H4 (cell line): ENCODE measurements around the gene ENOX1. TPM values are rescaled to one million over a fixed set of nuclear protein-coding genes. Genes with fewer than 3 reads are reported as not detected.
A peak's percentile ranks its signal among the peaks of the same experiment; 100 is the strongest.

Experiments
- DNase-seq: peaks from one replicate; pipeline ENCODE4 v3.0.0-alpha.2; 2015; ENCODE audit warnings: low spot score
- total RNA-seq: library from RNA; depleted of rRNA; stranded (reverse); fragments of >200 nt; shearing (Covaris generic); gene quantifications from 2 replicates; pipeline ENCODE4 v1.2.3, GENCODE V29; 2014

ENOX1 gene
- total RNA-seq, 1 experiment from 2014 or later = 0.64 TPM

DNA sequence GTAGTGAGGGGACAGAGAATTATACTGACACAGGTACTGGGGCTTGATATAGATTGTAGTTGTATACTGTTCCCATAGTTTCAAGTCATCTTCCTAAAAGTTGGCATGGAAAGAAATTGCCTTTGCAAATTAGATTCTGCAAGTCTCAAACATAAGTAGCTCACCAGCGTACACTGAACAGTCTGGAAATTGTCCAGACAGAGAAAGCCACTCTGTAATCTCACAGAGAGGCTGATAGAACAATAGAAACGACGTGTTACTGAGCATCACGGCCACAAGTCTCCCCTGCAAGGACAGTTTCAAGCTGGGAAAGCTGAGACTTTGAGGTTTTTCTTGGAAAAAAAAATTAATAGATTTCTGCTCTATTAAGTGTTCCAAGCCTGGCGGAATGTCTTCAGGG, 534.8 kb downstream of the ENOX1 start:
- DNase-seq = no peak

DNA sequence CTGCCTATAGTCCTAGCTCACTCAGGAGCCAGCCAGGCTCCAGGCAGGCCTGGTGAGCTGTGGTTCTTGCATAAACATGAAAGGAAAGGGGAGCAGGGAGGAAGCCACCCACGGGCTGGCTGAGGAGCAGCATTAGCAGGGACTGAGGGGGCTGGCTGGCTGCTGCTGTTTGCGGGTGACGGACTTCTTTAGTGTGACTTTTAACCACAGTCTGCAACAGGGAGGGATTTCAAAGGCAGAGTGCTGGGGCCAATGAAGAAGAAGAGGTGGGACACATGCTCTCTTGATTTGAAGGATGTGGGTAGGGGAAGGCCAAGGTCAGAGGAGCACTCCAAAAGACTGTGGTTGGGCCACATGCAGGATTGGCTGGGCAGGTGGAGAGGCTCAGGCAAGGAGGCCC, 540.4 kb downstream of the ENOX1 start:
- no peak for DNase-seq

GRCh38 chr13:43245374-43245964, 541.3 kb downstream of the ENOX1 start:
- no peak for DNase-seq

DNA sequence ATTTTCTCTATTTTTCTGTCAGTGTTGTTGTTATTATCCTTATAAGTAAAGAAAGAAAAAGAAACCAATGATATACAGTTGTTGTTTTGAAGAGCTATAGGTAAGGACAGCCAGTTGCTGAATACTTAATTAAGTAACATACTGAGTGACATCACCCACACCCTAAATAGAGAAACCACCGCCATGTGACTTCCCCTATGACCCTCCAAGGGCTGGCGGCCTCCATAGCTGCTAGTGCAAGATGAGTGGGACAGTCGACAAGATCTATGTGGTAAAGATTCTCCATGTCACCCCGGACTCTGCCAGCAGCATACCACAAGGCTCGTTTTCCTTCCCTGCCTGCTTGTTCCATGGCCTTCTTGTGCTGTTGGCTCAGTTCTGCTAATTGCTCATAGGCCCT, 542.3 kb downstream of the ENOX1 start:
- no peak for DNase-seq

DNA sequence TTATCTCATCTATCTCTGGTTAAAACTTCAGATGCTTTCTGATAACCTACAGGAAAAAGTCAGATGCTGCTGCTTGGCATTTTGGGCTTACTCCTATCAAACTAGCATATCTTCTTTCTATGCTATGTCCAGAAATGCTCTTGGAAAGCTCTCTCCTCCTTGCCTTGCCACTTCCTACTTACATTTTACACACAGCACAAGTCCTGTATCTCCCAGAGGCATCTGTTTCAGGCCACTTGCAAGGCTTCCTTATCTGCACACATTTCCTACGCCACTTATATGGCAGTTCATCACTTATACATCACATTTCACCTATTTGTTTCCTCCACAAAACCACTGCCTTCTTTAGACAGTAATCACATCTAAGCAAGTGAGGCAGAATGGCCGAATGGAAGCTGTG, 543.1 kb downstream of the ENOX1 start:
- DNase-seq = no peak

DNA sequence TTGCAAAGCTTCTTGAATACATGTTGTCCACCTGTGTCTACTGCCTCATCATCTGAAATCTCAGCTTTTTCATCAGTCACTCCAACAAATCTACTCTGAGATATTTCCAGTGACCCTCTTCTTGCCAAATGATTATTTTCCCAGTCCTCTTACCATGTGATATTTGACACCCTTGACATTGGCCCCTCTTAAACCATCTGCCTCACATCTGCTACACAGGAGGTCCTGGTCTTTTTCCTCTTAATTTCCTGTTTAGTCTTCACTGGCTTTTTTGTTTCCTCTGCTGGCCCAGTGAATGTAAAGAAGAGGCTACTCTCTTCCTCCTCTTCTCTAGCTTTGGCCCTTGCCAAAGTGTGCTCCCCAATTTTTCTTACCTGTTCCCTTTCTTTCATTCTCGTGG, 544.7 kb downstream of the ENOX1 start:
- DNase-seq = no peak

DNA sequence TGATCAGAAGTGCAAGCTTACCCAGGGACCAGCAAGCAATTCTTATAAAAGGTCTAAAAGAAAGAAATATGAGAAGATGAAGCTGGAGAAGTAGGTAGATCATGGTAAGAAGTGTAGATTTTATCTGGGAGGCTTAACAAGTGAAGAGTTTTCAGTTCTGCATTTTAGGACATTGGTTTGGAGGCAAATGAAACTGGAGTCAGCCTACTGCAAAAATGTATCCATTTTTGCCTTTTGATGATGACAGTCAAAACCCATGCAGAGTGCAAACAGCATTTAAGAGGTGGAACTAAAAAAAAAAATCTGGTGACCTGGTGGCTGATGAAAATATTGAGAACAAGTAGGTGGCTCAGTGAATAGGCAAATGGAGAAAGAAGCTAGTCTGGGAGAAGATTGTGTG, 546.5 kb downstream of the ENOX1 start:
- no peak for DNase-seq

- no peak for DNase-seq
Measured at GRCh38 chr13:43239275-43239840, 547.4 kb downstream of the ENOX1 start.

DNA sequence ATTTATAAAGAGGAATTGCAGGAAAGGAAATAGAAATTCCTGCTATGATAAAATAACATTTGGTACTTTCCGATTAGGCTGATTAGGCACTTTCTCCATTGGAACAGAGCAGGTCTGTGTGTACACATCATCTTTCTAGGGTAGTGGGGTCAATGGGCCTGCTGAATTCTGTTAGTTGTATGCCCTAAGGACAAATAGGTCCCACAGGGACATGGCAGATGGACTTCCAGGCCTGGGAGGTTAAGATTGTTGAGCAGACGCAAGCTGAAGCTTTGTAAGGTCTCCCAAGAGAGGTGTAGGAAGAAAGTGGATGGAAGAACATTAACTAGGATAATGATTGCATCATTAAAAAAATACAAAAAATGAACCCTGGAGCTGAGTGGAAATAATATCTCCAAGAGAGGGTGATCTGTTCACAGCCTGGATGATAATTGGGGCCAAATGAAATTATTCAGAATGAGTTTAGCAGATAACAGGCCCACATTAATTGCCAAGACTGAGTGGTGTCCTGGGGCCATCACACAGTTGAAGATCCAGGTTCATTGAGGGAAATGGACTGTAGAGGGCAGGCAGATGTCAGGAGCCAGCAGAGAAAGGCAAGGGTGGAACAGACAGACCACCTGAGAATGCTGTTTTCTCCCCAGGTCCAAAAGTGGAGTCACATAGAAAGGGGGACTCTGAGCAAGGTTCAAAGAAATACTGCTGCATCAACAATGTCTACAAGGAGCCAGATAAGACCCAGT, 548.3 kb downstream of the ENOX1 start:
- DNase-seq = no peak

DNA sequence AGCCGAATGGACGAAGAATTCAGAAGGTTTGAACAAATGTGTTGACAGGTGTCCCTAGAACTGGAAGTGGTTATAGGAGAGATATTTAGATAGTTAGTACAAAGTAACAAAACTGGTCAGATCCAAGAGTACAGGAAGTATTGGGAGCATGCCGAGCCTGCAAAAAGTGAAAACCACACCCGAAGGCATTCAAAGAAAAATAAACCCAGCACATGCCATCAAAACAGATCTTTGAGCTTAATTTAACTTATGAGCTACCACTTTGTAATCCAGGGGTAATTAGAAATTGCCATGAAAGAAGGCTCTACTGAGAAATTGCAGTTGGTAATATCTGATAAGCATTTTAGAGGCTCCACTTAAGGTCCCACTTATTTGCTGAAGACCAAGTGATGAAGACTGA, 549.2 kb downstream of the ENOX1 start:
- no peak for DNase-seq

GRCh38 chr13:43235028-43235427, 551.7 kb downstream of the ENOX1 start:
- no peak for DNase-seq

DNA sequence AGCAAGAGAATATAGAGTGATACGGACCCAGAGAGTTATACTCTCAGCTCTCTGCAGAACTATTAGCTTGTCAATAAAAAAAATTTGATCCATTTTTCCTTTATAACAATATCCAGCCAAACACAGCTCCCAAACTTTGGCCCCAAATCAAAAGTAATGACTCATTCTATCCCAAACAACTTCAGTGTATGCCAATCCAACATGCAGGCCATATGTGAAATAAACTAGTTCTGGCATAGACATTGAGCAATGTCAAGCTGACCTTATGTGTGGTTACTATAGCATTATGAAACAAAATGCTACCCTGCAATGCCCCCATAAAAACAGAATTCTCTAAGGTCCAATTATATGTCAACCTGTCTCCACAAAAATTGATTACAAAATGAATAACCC, 553.9 kb downstream of the ENOX1 start:
- DNase-seq = peak; percentile 8

DNA sequence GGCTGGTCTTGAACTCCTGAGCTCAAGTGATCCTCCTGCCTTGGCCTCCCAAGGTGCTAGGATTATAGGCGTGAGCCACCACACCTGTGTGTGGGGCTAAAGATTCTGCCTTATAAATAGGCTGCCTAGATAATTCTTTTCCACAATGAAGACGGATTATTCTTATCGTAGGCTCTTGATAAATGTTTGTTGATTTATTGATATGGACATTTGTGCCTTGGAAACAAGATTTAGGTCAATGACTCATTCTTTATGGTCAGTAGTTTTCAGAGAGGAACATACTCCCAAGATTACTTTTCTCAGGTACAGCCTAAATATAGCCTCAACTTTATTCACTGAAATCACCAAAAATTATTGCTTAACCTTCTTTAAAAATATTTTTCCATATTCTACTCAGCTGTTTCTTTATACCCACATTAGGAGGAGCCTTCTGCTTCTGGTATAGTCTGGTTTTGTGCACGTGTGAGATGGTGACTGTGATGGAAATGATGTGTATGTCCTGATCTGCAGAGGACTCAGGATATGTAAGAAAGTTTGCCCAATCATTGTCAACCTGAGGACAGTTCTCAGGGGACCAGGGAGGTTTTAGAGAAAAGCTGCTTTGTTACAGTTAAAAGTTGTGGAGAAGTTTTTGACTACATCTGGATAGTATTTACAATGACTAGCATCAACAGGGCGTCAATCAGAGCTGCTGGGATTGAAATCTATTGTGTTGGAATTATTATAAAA, 554.5 kb downstream of the ENOX1 start:
- DNase-seq = no peak

GRCh38 chr13:43230989-43231388, 555.8 kb downstream of the ENOX1 start:
- DNase-seq = no peak

DNA sequence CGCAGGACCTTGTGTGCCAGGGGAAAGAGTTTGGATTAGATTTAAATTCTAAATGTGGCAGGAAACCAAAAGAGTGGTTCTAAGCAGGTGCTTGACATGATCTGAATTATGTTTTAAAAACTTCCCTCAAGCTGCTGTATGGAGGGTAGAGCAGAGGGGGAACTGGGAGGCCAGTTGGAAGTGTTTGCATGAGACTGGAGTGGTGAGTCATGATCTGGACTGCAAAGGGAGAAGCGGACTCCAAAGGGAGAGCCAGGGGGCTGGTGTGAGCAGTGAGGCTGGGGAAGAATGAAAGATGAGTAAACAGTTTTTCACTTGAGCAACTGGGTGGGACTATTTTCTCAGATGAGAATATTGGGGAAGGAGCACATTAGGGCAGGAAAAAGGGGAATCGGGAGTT, 557.3 kb downstream of the ENOX1 start:
- DNase-seq = peak; percentile 32

- DNase-seq = peak; percentile 31
Measured at GRCh38 chr13:43227721-43228120, 559.1 kb downstream of the ENOX1 start.

DNA sequence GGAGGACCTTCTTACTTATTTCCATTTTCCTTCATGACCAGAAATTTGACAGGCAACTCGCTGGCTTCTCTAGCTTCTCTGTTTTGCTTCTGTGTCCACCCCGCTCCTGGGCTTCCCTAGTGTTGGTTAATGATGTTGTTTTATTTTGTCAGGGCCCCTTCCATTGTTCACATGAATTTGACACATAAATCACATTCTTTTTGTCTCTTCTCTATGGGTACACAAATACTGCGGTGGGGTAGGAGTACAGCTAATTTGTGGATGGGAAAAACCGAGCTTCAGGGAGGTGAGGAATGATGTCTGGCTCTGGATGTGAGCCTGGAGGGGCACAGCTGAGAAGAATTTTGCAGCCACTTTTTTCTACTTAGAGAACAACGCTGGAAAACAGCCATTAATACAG, 563.6 kb downstream of the ENOX1 start:
- DNase-seq = no peak

DNA sequence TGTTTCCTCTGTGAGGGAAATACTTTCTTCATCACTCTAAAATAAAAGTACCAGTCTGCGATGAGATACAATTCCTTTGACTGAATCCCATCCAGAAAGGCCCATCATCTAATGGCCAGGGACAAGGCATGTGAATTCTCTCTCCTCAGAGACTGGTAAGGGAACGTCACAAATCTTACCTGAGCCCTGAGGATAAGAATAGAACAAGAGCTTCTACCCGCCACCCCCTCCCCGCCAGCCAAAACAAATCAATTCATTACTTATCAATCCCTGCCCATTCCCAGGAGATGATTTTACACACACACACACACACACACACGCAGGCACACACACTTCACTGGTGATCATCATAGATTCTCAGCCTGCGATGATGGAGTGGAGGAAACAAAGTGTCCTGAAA, 564.7 kb downstream of the ENOX1 start:
- no peak for DNase-seq

DNA sequence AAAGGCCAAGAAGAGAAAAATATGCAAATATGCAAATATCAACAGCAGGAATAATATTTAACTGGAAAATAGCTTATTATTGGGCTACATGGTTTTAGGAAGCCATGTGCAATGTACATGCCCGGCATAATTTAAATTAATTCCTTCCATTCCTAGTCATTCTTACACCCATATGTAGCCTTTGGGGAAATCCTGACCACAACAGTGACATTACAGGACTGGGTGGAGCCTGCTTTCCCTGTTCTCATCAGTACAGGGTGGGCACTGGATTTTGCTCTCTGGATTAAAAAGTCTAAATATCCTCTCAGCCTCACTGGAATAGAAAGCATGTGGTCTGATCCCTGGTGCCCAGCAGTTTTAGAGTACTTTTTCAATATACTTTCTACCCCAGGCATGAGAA, 565.2 kb downstream of the ENOX1 start:
- DNase-seq = no peak

GRCh38 chr13:43220873-43221595, 565.7 kb downstream of the ENOX1 start:
- no peak for DNase-seq

- no peak for DNase-seq
Measured at GRCh38 chr13:43214124-43214523, 572.6 kb downstream of the ENOX1 start.

DNA sequence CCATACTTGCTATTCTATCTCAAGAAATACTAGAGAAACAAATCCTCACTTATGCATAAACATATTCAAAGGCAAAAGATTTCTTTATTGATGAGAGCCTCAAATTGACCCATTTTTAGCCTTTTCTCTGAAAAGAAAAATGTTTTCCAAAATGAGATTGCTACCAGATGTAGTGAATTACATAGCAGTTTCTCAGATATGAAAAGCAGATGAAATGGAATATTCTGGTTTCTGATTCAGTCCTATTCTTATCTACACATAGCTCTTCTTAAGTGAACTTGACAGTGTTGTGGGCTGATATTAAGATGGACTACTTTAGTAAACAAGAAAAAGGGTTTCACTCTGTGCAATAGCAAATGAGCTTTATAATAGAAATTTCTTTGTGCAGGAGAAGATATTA, 579.9 kb downstream of the ENOX1 start:
- DNase-seq = no peak
